Thyroid gland (tissue), 4 donors: ENCODE results near the gene PAGE2. TPM values are rescaled to one million over a fixed set of nuclear protein-coding genes. Genes with fewer than 3 reads are reported as not detected.
"Not testable (repeated sequence)": the region's sequence is repeated elsewhere in the genome, so short reads cannot be mapped to it uniquely, and the experiment has no call there.

Source experiments
- DNase-seq, 2 donors: peaks; one replicate each; pipeline ENCODE4 v3.0.0-alpha.2; 2019
- H3K27ac ChIP-seq, 3 donors: fragments of 200-600 bp; sonication (generic); 1 replicate in 2 of 3; 2 replicates in 1 of 3; pipeline ENCODE4 v1.5.1; 2016 to 2019; ENCODE audit warnings: mild to moderate bottlenecking in 1 of 3, moderate library complexity in 1 of 3
- H3K27me3 ChIP-seq: fragments of 200-600 bp; sonication (generic); one replicate; pipeline ENCODE4 v1.5.1; 2019
- H3K36me3 ChIP-seq, 2 donors: fragments of 200-600 bp; sonication (generic); one replicate each; pipeline ENCODE4 v1.5.1; 2016 to 2019
- H3K4me1 ChIP-seq, 2 donors: fragments of 200-600 bp; sonication (generic); one replicate each; pipeline ENCODE4 v1.5.1; 2017 to 2019
- H3K4me3 ChIP-seq, 3 donors: fragments of 200-600 bp; sonication (generic); replicated peaks in 1 of 3; 1 replicate in 2 of 3; 2 replicates in 1 of 3; pipeline ENCODE4 v1.5.1; 2016; ENCODE audit warnings: mild to moderate bottlenecking in 1 of 3
- H3K9me3 ChIP-seq: fragments of 200-600 bp; sonication (generic); one replicate; pipeline ENCODE4 v1.5.1; 2017
- POLR2A ChIP-seq, 2 donors: fragments of 450-650 bp; IDR thresholded peaks; one replicate each; pipeline ENCODE4 v1.6.1; 2017; ENCODE audit warnings: antibody characterized with exemption in 2 of 2, mild to moderate bottlenecking in 2 of 2, moderate library complexity in 1 of 2
- WGBS, 2 donors: methylation state at CpG; one replicate each; pipeline ENCODE4 v1.1.5; 2017; 5-methylcytosine and 5-hydroxymethylcytosine counted together
- intact Hi-C: fragments of 100-400 bp; cut with DNase I; formaldehyde crosslinking; loops from one replicate; pipeline ENCODE4 v1.15.1; 2023
- total RNA-seq, 4 donors: library from RNA; depleted of rRNA; stranded (reverse); fragments of >200 nt; gene quantifications; one replicate each; pipeline ENCODE4 v1.2.3, GENCODE V29; 2016
- TF ChIP-seq, protein P1 (sequence below), 6 experiments: fragments of 200-600 bp in 3 of 6; fragments of 450-650 bp in 3 of 6; sonication (generic) in 3 of 6; IDR thresholded peaks; one replicate each; pipeline ENCODE4 v1.5.1; 2016 to 2019; ENCODE audit warnings: antibody characterized with exemption in 6 of 6, mild to moderate bottlenecking in 2 of 6, inconsistent platforms in 1 of 6, moderate library complexity in 1 of 6

The PAGE2 gene
- total RNA-seq: not detected

DNA sequence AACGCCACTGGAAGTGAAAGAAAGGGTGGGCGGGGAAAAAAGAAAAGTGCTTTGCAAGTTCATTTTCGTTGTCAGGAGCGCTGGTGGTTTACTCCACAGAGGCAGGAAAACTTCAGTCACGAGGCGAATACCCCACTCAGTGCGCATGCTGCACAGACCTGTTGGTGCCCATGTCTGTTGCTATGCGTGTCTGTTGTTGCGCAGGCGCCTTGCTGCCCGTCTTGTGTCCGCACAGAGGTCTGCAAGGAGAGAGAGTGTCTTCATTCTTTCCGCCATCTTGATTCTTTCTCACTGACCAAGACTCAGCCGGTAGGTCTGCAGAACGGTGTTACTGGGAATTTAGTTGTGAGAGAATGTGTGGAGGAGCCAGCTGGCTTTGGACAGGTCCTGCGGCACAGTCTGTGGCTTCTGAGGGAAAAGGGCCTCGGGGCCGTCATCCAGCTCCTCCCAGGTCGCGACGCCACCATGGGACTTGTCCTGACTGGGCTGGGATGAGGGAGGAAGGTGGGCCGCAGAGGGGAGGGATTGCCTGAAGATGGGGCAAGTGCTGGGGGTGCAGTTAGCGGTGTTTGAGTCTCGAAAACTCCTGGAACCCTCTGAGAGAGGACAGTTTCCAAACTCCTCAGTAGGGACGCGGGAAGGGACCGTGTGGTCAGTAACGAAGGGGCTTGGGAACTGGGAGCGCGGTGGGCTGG lies at the start of gene PAGE2:
PAGE2 (plus strand) TSS at position 224 of the 695 bp plus-strand sequence. CDS start 1,003 bp downstream, outside the sequence.
- no peak for DNase-seq
- Histone ChIP-seq H3K27ac (no peak within 1 kb of the TSS), H3K36me3 (no peaks in the 10 kb centered on the region), H3K27me3 (no peaks in the 10 kb centered on the region), H3K4me3 (no peak within 1 kb of the TSS), H3K4me1 (no peaks in the 10 kb centered on the region), H3K9me3 (no peaks in the 10 kb centered on the region)
- intact Hi-C loops: no loop called here
- 94 to 95% methylated on average over 20 to 30 of the region's 30 CpGs for WGBS, 2 donors
- TF ChIP-seq, protein P1, sequence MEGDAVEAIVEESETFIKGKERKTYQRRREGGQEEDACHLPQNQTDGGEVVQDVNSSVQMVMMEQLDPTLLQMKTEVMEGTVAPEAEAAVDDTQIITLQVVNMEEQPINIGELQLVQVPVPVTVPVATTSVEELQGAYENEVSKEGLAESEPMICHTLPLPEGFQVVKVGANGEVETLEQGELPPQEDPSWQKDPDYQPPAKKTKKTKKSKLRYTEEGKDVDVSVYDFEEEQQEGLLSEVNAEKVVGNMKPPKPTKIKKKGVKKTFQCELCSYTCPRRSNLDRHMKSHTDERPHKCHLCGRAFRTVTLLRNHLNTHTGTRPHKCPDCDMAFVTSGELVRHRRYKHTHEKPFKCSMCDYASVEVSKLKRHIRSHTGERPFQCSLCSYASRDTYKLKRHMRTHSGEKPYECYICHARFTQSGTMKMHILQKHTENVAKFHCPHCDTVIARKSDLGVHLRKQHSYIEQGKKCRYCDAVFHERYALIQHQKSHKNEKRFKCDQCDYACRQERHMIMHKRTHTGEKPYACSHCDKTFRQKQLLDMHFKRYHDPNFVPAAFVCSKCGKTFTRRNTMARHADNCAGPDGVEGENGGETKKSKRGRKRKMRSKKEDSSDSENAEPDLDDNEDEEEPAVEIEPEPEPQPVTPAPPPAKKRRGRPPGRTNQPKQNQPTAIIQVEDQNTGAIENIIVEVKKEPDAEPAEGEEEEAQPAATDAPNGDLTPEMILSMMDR (IDR thresholded peaks at IDR 0.05): no peak
- TF ChIP-seq POLR2A (IDR thresholded peaks at IDR 0.05): no peak

GRCh38 chrX:55039471-55039870 lies 49.3 kb upstream of the PAGE2 start:
- no peak overlapping the region for H3K27ac ChIP-seq
- intact Hi-C loops: no loop called here
- no peaks in the 10 kb centered on the region for H3K4me1 ChIP-seq
- no peak for DNase-seq
- no peaks in the 10 kb centered on the region for H3K27me3 ChIP-seq
- WGBS, 2 donors: 82% methylated on average over 3 of the region's 3 CpGs
- no peak overlapping the region for H3K4me3 ChIP-seq
- TF ChIP-seq, protein P1 (IDR thresholded peaks at IDR 0.05): no peak
- no peak for TF ChIP-seq POLR2A (IDR thresholded peaks at IDR 0.05)
- no peaks in the 10 kb centered on the region for H3K9me3 ChIP-seq
- H3K36me3 ChIP-seq: no peaks in the 10 kb centered on the region

GRCh38 chrX:55041514-55041913 lies 47.3 kb upstream of the PAGE2 start:
- intact Hi-C loops: no loop called here
- Histone ChIP-seq H3K36me3 (no peaks in the 10 kb centered on the region), H3K27me3 (no peaks in the 10 kb centered on the region), H3K4me3 (no peak overlapping the region), H3K4me1 (no peaks in the 10 kb centered on the region), H3K27ac (no peak overlapping the region), H3K9me3 (no peaks in the 10 kb centered on the region)
- no peak for TF ChIP-seq POLR2A (IDR thresholded peaks at IDR 0.05)
- TF ChIP-seq, protein P1 (IDR thresholded peaks at IDR 0.05): no peak
- no peak for DNase-seq
- 95 to 98% methylated on average over 6 of the region's 6 CpGs for WGBS, 2 donors

DNA sequence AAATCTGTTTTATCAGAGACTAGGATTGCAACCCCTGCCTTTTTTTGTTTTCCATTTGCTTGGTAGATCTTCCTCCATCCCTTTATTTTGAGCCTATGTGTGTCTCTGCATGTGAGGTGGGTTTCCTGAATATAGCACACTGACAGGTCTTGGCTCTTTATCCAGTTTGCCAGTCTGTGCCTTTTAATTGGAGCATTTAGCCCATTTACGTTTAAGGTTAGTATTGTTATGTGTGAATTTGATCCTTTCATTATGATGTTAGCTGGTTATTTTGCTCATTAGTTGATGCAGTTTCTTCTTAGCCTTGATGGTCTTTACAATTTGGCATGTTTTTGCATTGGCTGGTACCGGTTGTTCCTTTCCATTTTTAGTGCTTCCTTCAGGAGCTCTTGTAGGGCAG lies 38.2 kb upstream of the PAGE2 start:
- WGBS, 2 donors: 88 to 100% methylated on average over 2 of the region's 2 CpGs
- H3K9me3 ChIP-seq, H3K27ac ChIP-seq, H3K4me1 ChIP-seq, DNase-seq, H3K36me3 ChIP-seq, H3K27me3 ChIP-seq, H3K4me3 ChIP-seq, intact Hi-C loops: not testable (repeated sequence)

GRCh38 chrX:55056820-55057674 lies 31.8 kb upstream of the PAGE2 start:
- Histone ChIP-seq H3K27ac (no peak overlapping the region), H3K9me3 (no peaks in the 10 kb centered on the region), H3K27me3 (no peaks in the 10 kb centered on the region), H3K4me3 (no peak overlapping the region), H3K36me3 (no peaks in the 10 kb centered on the region), H3K4me1 (no peaks in the 10 kb centered on the region)
- intact Hi-C loops: no loop called here
- no peak for DNase-seq
- 34 to 38% methylated on average over 7 of the region's 7 CpGs for WGBS, 2 donors
- no peak for TF ChIP-seq POLR2A (IDR thresholded peaks at IDR 0.05)
- TF ChIP-seq, protein P1 (IDR thresholded peaks at IDR 0.05): no peak
